BE2C (cell line): Measurements from ENCODE around the gene KRTAP10-6.
"Not testable (repeated sequence)": the region's sequence is repeated elsewhere in the genome, so short reads cannot be mapped to it uniquely, and the experiment has no call there.

Experiments used
- DNase-seq: peaks from one replicate; pipeline ENCODE4 v3.0.0-alpha.2; 2020
- H3K27me3 ChIP-seq: fragments of 250-450 bp; sonication (Bioruptor Pico); 2 replicates; pipeline ENCODE4 v1.5.1; 2020; ENCODE audit warnings: mild to moderate bottlenecking
- H3K36me3 ChIP-seq: fragments of 250-450 bp; sonication (Bioruptor Pico); 2 replicates; pipeline ENCODE4 v1.5.1; 2020; ENCODE audit warnings: mild to moderate bottlenecking
- H3K4me1 ChIP-seq: fragments of 250-450 bp; sonication (Bioruptor Pico); 2 replicates; pipeline ENCODE4 v1.5.1; 2020
- H3K4me3 ChIP-seq: 2 replicates; pipeline ENCODE4 v1.5.1; 2011; ENCODE audit warnings: low read depth, low read length
- H3K9me3 ChIP-seq: fragments of 250-450 bp; sonication (Bioruptor Pico); 2 replicates; pipeline ENCODE4 v1.5.1; 2020
- TF ChIP-seq, protein P1 (sequence below): IDR thresholded peaks from 2 replicates; pipeline ENCODE4 v1.5.1; 2012; ENCODE audit warnings: mild to moderate bottlenecking, low read depth, low read length

KRTAP10-6 gene

DNA sequence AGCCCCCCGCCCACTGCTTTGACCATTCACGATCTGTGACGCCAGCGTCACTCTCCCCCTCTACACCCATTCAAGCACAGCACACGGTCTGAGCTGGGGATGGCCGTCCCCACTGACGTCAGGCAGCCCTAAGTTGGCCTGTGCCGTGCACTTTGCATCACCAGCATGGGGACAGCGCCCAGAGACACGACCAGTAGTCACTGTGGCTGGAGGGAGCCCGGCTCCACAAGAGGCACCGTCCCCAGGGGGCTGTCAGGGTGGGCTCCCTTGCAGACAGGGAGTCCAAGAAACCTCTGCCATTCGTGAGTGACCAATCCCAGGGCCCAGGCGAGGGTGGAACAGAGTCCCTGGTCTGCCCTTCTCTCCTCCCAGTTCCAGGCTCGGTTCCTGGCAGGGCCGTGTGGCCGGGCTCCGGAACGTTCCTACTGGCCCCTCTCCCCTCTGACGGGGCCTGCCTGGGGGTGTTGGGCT is 21.9 kb upstream of the KRTAP10-6 start:
- Histone ChIP-seq H3K4me1 (no peaks in the 10 kb centered on the region), H3K4me3 (no peak overlapping the region), H3K27me3 (peaks cover 11% of the 10 kb centered on the region), H3K36me3 (no peaks in the 10 kb centered on the region), H3K9me3 (no peaks in the 10 kb centered on the region)
- TF ChIP-seq, protein P1, sequence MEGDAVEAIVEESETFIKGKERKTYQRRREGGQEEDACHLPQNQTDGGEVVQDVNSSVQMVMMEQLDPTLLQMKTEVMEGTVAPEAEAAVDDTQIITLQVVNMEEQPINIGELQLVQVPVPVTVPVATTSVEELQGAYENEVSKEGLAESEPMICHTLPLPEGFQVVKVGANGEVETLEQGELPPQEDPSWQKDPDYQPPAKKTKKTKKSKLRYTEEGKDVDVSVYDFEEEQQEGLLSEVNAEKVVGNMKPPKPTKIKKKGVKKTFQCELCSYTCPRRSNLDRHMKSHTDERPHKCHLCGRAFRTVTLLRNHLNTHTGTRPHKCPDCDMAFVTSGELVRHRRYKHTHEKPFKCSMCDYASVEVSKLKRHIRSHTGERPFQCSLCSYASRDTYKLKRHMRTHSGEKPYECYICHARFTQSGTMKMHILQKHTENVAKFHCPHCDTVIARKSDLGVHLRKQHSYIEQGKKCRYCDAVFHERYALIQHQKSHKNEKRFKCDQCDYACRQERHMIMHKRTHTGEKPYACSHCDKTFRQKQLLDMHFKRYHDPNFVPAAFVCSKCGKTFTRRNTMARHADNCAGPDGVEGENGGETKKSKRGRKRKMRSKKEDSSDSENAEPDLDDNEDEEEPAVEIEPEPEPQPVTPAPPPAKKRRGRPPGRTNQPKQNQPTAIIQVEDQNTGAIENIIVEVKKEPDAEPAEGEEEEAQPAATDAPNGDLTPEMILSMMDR = no peak
- DNase-seq = no peak

DNA sequence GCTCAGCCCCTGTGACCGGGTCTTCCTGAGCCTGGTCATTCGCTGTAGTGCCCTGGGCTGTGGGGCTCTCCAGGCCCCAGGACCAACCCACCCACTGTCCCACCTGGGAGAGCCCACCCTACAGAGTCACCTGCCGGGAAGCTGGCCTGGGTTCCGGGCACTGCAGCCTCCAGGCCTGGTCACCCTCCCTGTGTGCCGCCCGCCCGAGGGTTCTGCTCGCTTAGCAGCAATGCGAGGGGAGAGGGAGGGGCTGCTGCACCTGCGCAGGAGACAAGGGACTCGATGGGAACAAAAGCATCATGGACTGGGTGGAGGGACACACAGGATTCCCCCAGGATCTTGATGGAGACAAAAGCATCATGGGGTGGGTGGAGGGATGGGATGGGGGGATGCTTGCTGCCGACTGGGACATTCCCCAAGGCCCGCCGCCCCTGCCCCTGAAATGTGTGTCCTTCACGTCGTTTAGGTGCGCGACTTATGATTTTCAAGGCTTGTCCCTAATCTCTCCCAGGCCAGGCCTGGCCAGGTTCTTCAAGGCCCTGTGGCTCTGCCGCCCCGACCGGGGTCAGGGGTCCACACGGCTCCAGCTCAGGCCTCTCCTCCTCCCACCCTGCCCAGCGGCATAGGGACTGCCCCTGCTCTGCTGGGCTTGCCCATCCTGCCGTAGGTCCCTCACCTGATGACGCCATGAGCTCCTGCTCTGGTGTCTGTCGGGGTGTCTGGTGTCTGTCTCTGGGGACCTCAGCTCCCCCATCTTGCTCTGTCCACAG is 21.3 kb upstream of the KRTAP10-6 start:
- TF ChIP-seq, protein P1 = no peak
- no peak for DNase-seq
- Histone ChIP-seq H3K9me3 (no peaks in the 10 kb centered on the region), H3K27me3 (peaks cover 11% of the 10 kb centered on the region), H3K4me1 (no peaks in the 10 kb centered on the region), H3K36me3 (no peaks in the 10 kb centered on the region), H3K4me3 (no peak overlapping the region)

DNA sequence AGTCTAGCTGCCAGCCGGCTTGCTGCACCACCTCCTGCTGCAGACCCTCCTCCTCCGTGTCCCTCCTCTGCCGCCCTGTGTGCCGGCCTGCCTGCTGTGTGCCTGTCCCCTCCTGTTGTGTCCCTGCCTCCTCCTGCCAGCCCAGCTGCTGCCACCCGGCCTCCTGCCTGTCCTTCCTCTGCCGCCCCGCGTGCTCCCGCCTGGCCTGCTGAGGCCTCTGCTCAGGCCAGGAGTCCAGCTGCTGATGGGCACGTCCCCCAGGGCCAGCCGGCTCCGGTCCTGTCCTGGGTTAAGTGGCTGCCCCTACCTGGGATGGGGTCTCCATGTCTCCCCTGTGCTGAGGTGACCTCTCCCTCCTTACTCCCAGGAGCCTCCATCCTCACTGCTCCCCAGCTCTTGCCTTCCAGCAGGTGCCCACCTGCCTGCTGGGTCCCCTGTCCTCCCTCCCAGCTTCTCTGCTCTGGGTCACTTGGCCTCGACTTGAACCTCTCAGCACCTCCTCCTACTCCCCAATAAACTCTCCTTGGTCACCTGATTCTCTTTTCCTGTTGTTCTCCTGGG is 20.4 kb upstream of the KRTAP10-6 start:
- TF ChIP-seq, protein P1 = no peak
- DNase-seq = no peak
- no peaks in the 10 kb centered on the region for H3K4me1 ChIP-seq
- H3K4me3 ChIP-seq = no peak overlapping the region
- H3K9me3 ChIP-seq = no peaks in the 10 kb centered on the region
- H3K27me3 ChIP-seq = peaks cover 11% of the 10 kb centered on the region
- no peaks in the 10 kb centered on the region for H3K36me3 ChIP-seq

DNA sequence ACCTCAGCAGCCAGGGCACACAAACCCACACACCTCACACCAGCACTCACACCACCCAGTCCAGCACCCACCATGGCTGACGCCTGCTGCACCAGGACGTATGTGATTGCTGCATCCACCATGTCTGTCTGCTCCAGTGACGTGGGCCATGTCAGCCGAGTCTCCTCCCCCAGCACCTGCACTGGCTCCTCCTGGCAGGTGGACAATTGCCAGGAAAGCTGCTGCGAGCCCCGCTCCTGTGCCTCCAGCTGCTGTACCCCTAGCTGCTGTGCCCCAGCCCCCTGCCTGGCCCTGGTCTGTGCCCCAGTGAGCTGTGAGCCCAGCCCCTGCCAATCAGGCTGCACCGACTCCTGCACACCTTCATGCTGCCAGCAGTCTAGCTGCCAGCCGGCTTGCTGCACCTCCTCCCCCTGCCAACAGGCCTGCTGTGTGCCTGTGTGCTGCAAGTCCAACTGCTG is 19.8 kb upstream of the KRTAP10-6 start, which contains the start of gene KRTAP10-8:
TSS of gene KRTAP10-8 (plus strand) at position 51 of the 458 bp plus-strand sequence. CDS start at position 73, 22 bp downstream.
- Histone ChIP-seq H3K27me3 (peaks cover 11% of the 10 kb centered on the region), H3K4me3 (no peak within 1 kb of the TSS), H3K4me1 (no peaks in the 10 kb centered on the region), H3K36me3 (no peaks in the 10 kb centered on the region), H3K9me3 (no peaks in the 10 kb centered on the region)
- TF ChIP-seq, protein P1 = no peak
- DNase-seq = no peak

DNA sequence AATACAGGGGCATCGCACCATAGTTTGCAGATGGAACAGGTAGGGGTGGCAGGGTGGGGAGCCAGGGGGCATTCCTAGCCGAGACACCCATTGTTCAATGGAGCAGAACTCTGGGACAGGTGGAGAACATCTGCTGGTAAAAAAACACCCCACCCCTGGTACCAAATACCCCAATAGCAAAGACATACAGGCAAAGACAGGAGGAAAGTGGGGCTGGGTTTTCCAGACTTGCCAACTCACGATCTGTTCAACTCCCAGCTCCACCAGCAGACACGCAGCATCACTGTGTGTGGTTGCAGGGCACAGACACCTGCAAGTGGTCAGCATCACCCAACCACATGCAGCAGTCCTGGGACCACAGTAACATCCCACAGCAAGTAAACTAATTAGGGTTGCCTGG is 19.2 kb upstream of the KRTAP10-6 start:
- Histone ChIP-seq H3K36me3 (no peaks in the 10 kb centered on the region), H3K9me3 (no peaks in the 10 kb centered on the region), H3K4me3 (no peak overlapping the region), H3K4me1 (no peaks in the 10 kb centered on the region), H3K27me3 (peaks cover 10% of the 10 kb centered on the region)
- DNase-seq = no peak
- TF ChIP-seq, protein P1 = no peak

DNA sequence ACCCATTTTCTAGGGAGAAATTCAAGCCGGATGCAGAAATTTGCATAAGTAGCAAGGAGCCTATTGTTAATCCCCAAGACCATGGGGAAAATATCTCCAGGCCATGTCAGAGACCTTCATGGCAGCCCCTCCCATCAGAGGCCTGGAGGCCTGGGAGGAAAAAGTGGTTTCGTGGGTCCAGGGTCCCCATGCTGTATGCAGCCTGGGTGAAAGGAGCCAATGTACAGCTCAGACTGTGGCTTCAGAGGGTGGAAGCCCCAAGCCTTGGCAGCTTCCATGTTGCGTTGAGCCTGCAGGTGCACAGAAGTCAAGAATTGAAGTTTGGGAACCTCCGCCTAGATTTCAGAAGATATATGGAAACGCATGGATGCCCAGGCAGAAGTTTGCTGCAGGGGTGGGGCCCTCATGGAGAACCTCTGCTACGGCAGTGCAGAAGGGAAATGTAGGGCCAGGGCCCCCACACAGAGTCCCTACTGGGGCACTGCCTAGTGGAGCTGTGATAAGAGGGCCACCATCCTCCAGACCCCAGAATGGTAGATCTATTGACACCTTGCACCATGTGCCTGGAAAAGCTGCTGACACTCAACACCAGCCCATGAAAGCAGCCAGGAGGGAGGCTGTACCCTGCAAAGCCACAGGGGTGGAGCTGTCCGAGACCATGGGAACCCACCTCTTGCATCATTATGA is 18.0 kb upstream of the KRTAP10-6 start:
- not testable (repeated sequence) for DNase-seq, H3K4me3 ChIP-seq, H3K27me3 ChIP-seq, H3K36me3 ChIP-seq, H3K9me3 ChIP-seq, H3K4me1 ChIP-seq
